H1 (cell line): ENCODE data around the gene SOX8. TPM values are rescaled to one million over a fixed set of nuclear protein-coding genes. Genes with fewer than 3 reads are reported as not detected.

Source experiments
- CTCF ChIA-PET: fragments of 300-600 bp; sonication (Branson Sonifier 250); formaldehyde crosslinking; loops from one replicate; lab custom pipeline; 2021; ENCODE audit not compliant: partially characterized antibody; lab: Charles Lee
- POLR2A ChIA-PET: fragments of 300-600 bp; sonication (Branson Sonifier 250); formaldehyde crosslinking; loops from one replicate; lab custom pipeline; 2021; ENCODE audit warnings: inconsistent platforms; ENCODE audit not compliant: partially characterized antibody; lab: Charles Lee
- DNase-seq, 2 experiments: peaks; one replicate each; pipeline versions ENCODE4 v3.0.0 to v3.0.0-alpha.2; 2010 to 2022; ENCODE audit warnings: low spot score in 2 of 2, low read depth in 1 of 2, mixed read lengths in 1 of 2
- FAIRE-seq: peaks from 2 replicates; lab custom pipeline; 2011; peaks lifted over from hg19 to GRCh38; lab: Jason Lieb, UNC
- H2AFZ ChIP-seq: 2 replicates; pipeline ENCODE4 v1.8.1; 2012; ENCODE audit warnings: low read length, inconsistent platforms
- H2AK5ac ChIP-seq: 2 replicates; pipeline ENCODE4 v1.6.1; 2013; ENCODE audit warnings: low read depth, low read length
- H2BK120ac ChIP-seq: replicated peaks from 2 replicates; pipeline ENCODE3; 2013; ENCODE audit warnings: low read depth, low read length, inconsistent platforms
- H2BK12ac ChIP-seq: 2 replicates; pipeline ENCODE4 v1.6.1; 2013; ENCODE audit warnings: low read depth, low read length
- H2BK15ac ChIP-seq: 2 replicates; pipeline ENCODE4 v1.6.1; 2013; ENCODE audit warnings: low read length
- H2BK20ac ChIP-seq: 2 replicates; pipeline ENCODE4 v1.6.1; 2013; ENCODE audit warnings: low read length
- H2BK5ac ChIP-seq: 2 replicates; pipeline ENCODE4 v1.6.1; 2013; ENCODE audit warnings: low read depth, low read length
- H3K14ac ChIP-seq: 2 replicates; pipeline ENCODE4 v1.6.1; 2013; ENCODE audit warnings: inconsistent platforms; ENCODE audit not compliant: insufficient read length
- H3K18ac ChIP-seq: 2 replicates; pipeline ENCODE4 v1.6.1; 2013; ENCODE audit warnings: low read length; ENCODE audit errors: extremely low read depth
- H3K23ac ChIP-seq: 2 replicates; pipeline ENCODE4 v1.6.1; 2013; ENCODE audit warnings: inconsistent platforms; ENCODE audit not compliant: insufficient read length
- H3K23me2 ChIP-seq: 2 replicates; pipeline ENCODE4 v1.6.1; 2013; ENCODE audit warnings: low read depth, low read length
- H3K27ac ChIP-seq: 2 replicates; pipeline ENCODE4 v1.6.1; 2011; ENCODE audit warnings: low read depth, low read length, inconsistent platforms
- H3K27me3 ChIP-seq, 4 experiments: replicated peaks in 1 of 4; 1 replicate in 1 of 4; 2 replicates in 3 of 4; pipeline versions ENCODE4 v1.6.1 to v1.8.1; 2011 to 2013; ENCODE audit warnings: low read length in 3 of 4, mild to moderate bottlenecking in 3 of 4, inconsistent platforms in 2 of 4, mixed read lengths in 2 of 4, moderate library complexity in 1 of 4; ENCODE audit not compliant: control insufficient read depth in 3 of 4, insufficient read depth in 3 of 4; ENCODE audit errors: extremely low read depth in 1 of 4
- H3K36me3 ChIP-seq, 4 experiments: 2 replicates each; pipeline versions ENCODE4 v1.6.1 to v1.8.1; 2011 to 2013; ENCODE audit warnings: mild to moderate bottlenecking in 4 of 4, low read length in 3 of 4, moderate library complexity in 2 of 4, control low read depth in 1 of 4, inconsistent platforms in 1 of 4; ENCODE audit not compliant: insufficient read depth in 4 of 4, control insufficient read depth in 2 of 4
- H3K4ac ChIP-seq: replicated peaks from 2 replicates; pipeline ENCODE3; 2013; ENCODE audit warnings: low read length, low read depth, mixed read lengths, inconsistent platforms; ENCODE audit not compliant: insufficient read length
- H3K4me1 ChIP-seq, 4 experiments: replicated peaks in 1 of 4; 1 replicate in 1 of 4; 2 replicates in 3 of 4; pipeline versions ENCODE4 v1.6.1 to v1.8.1; 2011 to 2013; ENCODE audit warnings: low read length in 3 of 4, inconsistent platforms in 2 of 4, mixed read lengths in 1 of 4; ENCODE audit not compliant: insufficient read depth in 4 of 4, control insufficient read depth in 3 of 4
- H3K4me2 ChIP-seq, 2 experiments: 2 replicates each; pipeline versions ENCODE4 v1.6.1 to v1.8.1; 2011 to 2013; ENCODE audit warnings: low read depth in 2 of 2, low read length in 2 of 2, control low read depth in 1 of 2, inconsistent platforms in 1 of 2, mild to moderate bottlenecking in 1 of 2; ENCODE audit not compliant: insufficient read depth in 1 of 2
- H3K4me3 ChIP-seq, 4 experiments: fragments of 200-600, 300-600 bp in 1 of 4; sonication (generic), shearing (Covaris generic), sonication (Bioruptor Twin) in 1 of 4; 2 replicates each; pipeline versions ENCODE4 v1.5.1 to v1.8.1; 2011 to 2016; ENCODE audit warnings: low read length in 4 of 4, low read depth in 3 of 4, control low read depth in 2 of 4, inconsistent platforms in 2 of 4, mild to moderate bottlenecking in 2 of 4, mixed read lengths in 1 of 4, moderate library complexity in 1 of 4; ENCODE audit not compliant: insufficient read depth in 2 of 4; ENCODE audit errors: extremely low read depth in 1 of 4
- H3K56ac ChIP-seq: replicated peaks from 2 replicates; pipeline ENCODE3; 2013; ENCODE audit warnings: low read depth, mild to moderate bottlenecking, mixed read lengths, low read length, inconsistent platforms; ENCODE audit not compliant: insufficient read length
- H3K79me1 ChIP-seq: 2 replicates; pipeline ENCODE4 v1.6.1; 2013; ENCODE audit warnings: low read depth, low read length, control low read depth
- H3K79me2 ChIP-seq, 2 experiments: 2 replicates each; pipeline versions ENCODE4 v1.6.1 to v1.8.1; 2012 to 2013; ENCODE audit warnings: low read length in 2 of 2, mild to moderate bottlenecking in 2 of 2, inconsistent platforms in 1 of 2; ENCODE audit not compliant: insufficient read depth in 2 of 2, control insufficient read depth in 1 of 2
- H3K9ac ChIP-seq, 4 experiments: replicated peaks in 1 of 4; 1 replicate in 1 of 4; 2 replicates in 3 of 4; pipeline versions ENCODE4 v1.6.1 to v1.8.1; 2011 to 2013; ENCODE audit warnings: low read depth in 3 of 4, low read length in 3 of 4, control low read depth in 2 of 4, mild to moderate bottlenecking in 2 of 4, moderate library complexity in 2 of 4, inconsistent platforms in 1 of 4; ENCODE audit errors: extremely low read depth in 1 of 4
- H3K9me3 ChIP-seq, 2 experiments: 2 replicates each; pipeline versions ENCODE4 v1.6.1 to v1.8.1; 2012 to 2013; ENCODE audit warnings: mild to moderate bottlenecking in 2 of 2, moderate library complexity in 2 of 2, control low read depth in 1 of 2, inconsistent platforms in 1 of 2, low read depth in 1 of 2, low read length in 1 of 2, mixed read lengths in 1 of 2; ENCODE audit not compliant: insufficient read depth in 2 of 2
- H4K20me1 ChIP-seq, 2 experiments: replicated peaks in 1 of 2; 2 replicates each; pipeline versions ENCODE3 to v1.8.1; 2011 to 2013; ENCODE audit warnings: inconsistent platforms in 2 of 2, low read length in 2 of 2, mild to moderate bottlenecking in 1 of 2; ENCODE audit not compliant: insufficient read depth in 2 of 2, control insufficient read depth in 1 of 2
- H4K5ac ChIP-seq: 2 replicates; pipeline ENCODE4 v1.6.1; 2013; ENCODE audit warnings: low read length, low read depth, mixed read lengths, inconsistent platforms; ENCODE audit not compliant: insufficient read length
- H4K8ac ChIP-seq: 2 replicates; pipeline ENCODE4 v1.8.0; 2013; ENCODE audit warnings: mild to moderate bottlenecking, moderate library complexity, low read length, inconsistent platforms; ENCODE audit not compliant: insufficient read depth; ENCODE audit errors: extremely low read depth
- H4K91ac ChIP-seq: replicated peaks from 2 replicates; pipeline ENCODE3; 2013; ENCODE audit warnings: low read length, mixed read lengths, inconsistent platforms; ENCODE audit not compliant: insufficient read length
- CREB1 ChIP-seq: IDR thresholded peaks from 2 replicates; pipeline ENCODE4 v1.6.1; 2012; ENCODE audit warnings: inconsistent platforms
- EP300 ChIP-seq, 2 experiments: IDR thresholded peaks; 1 replicate in 1 of 2; 2 replicates in 1 of 2; pipeline ENCODE4 v1.6.1; 2011 to 2012; ENCODE audit warnings: low read depth in 2 of 2, low read length in 2 of 2, mild to moderate bottlenecking in 2 of 2, borderline replicate concordance in 1 of 2, inconsistent platforms in 1 of 2, moderate library complexity in 1 of 2
- JUND ChIP-seq: IDR thresholded peaks from 2 replicates; pipeline ENCODE4 v1.6.1; 2011; ENCODE audit warnings: mild to moderate bottlenecking, improper control_type of control experiment, low read length
- KDM1A ChIP-seq: fragments of 200-600, 300-600 bp; sonication (generic); IDR thresholded peaks from 2 replicates; pipeline ENCODE4 v1.7.1; 2016; ENCODE audit warnings: mild to moderate bottlenecking, low read length, borderline replicate concordance
- MAFK ChIP-seq: IDR thresholded peaks from 2 replicates; pipeline ENCODE4 v1.6.1; 2012; ENCODE audit warnings: low read depth, mild to moderate bottlenecking, improper control_type of control experiment, low read length
- SIX5 ChIP-seq: IDR thresholded peaks from 2 replicates; pipeline ENCODE4 v1.6.1; 2011; ENCODE audit warnings: mild to moderate bottlenecking, low read depth, low read length
- SP1 ChIP-seq: IDR thresholded peaks from 2 replicates; pipeline ENCODE4 v1.6.1; 2011; ENCODE audit warnings: low read depth, low read length
- WGBS, 2 experiments: shearing (Covaris generic) in 1 of 2; methylation state at CpG; one replicate each; pipeline versions ENCODE4 v1.1.6 to v1.1.7; 2013 to 2015; ENCODE audit warnings: low lambda C conversion rate in 2 of 2, mixed read lengths in 2 of 2, inconsistent platforms in 1 of 2, low coverage in 1 of 2, missing lambda C conversion rate in 1 of 2; ENCODE audit not compliant: insufficient replicate concordance in 2 of 2, insufficient coverage in 1 of 2, insufficient read length in 1 of 2; ENCODE audit errors: extremely low coverage in 1 of 2, missing lambda C conversion rate in 1 of 2; 5-methylcytosine and 5-hydroxymethylcytosine counted together
- polyA plus RNA-seq, 7 experiments: library from polyadenylated mRNA; depleted of rRNA in 3 of 7; stranded (reverse) in 5 of 7; unstranded in 2 of 7; fragments of >200 nt in 5 of 7; fragments of 200-250 nt in 2 of 7; gene quantifications; 1 replicate in 5 of 7; 2 replicates in 1 of 7; 4 replicates in 1 of 7; pipeline versions ENCODE4 v1.2.1 to v1.2.3, GENCODE V29; 2011 to 2013; ENCODE audit warnings: missing spikeins in 2 of 7, mixed read lengths in 2 of 7
- total RNA-seq: library from RNA; stranded (reverse); fragmentation: NEBNext Ultra II Directional; extraction: Animal tissue kit (Norgen Biotek cat#: 25700); gene quantifications from 2 replicates; pipeline ENCODE4 v1.2.1, GENCODE V29; 2021
- TF ChIP-seq, protein P1 (sequence below): IDR thresholded peaks from 2 replicates; pipeline ENCODE4 v1.6.1; 2012; ENCODE audit warnings: low read length, inconsistent platforms

Gene SOX8
- total and polyA plus RNA-seq, 2 of the 8 experiments (the other 6 are each of a cell fraction or from before 2014, with no cell fraction given) = 2.2 to 5.7 TPM

DNA sequence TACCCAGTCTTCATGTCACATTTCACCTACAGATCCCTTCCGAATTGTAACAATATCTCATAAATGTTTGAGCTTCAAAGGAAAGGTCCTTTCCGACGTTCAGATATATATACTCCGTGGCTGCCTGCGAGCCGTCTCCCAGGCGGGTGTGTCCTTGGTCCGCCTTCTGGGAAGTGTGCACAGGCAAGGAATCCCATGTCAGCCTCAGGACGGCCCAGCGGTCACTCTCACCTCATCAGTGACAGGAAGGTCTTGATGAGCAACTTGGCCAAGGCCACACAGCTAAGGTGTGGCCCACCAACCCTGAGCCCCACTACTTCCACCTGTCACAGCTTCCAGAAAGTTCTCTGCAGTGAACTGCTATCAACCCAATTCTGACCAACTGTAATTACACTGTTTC is 15.1 kb upstream of the SOX8 start:
- Histone ChIP-seq H3K18ac (no peak overlapping the region), H2AFZ (no peak overlapping the region), H2BK5ac (no peak overlapping the region), H3K27me3 (peaks cover 0 to 15% (median 10%) of the 10 kb centered on the region in 4 experiments; a peak in 6 of 7 replicates), H3K79me1 (no peaks in the 10 kb centered on the region; the same call in 1 of the 2 replicates), H3K9me3 (peaks cover 0 to 4% of the 10 kb centered on the region in 2 experiments; a peak in 1 of 4 replicates), H2BK15ac (no peak overlapping the region), H2AK5ac (no peak overlapping the region), H3K4me1 (peaks cover 0 to 9% (median 5%) of the 10 kb centered on the region in 4 experiments; a peak in 6 of 7 replicates), H3K4me3 (no peak overlapping the region), H3K79me2 (no peaks in the 10 kb centered on the region), H4K8ac (peak overlapping the region; percentile 18; the same call in 1 of the 2 replicates), H3K36me3 (no peaks in the 10 kb centered on the region), H3K4ac (no peak overlapping the region), H3K4me2 (no peak overlapping the region), H4K20me1 (peaks cover 0 to 4% of the 10 kb centered on the region in 2 experiments), H2BK120ac (no peak overlapping the region), H2BK12ac (no peak overlapping the region), H4K91ac (no peak overlapping the region), H3K23ac (no peak overlapping the region), H3K14ac (no peak overlapping the region), H3K9ac (no peak overlapping the region), H2BK20ac (no peak overlapping the region), H4K5ac (no peak overlapping the region), H3K56ac (no peak overlapping the region), H3K23me2 (peaks cover 4% of the 10 kb centered on the region; the same call in 1 of the 2 replicates), H3K27ac (no peak overlapping the region)
- no peak for FAIRE-seq
- ChIA-PET CTCF (no interaction called here), POLR2A (no interaction called here)
- no peak for DNase-seq
- TF ChIP-seq CREB1 (no peak), EP300 (IDR thresholded peaks at IDR 0.05; ENCODE audit: borderline replicate concordance in 1 of 2, low read depth in 2 of 2, low read length in 2 of 2) (no peak), SP1 (no peak), SIX5 (no peak), KDM1A (no peak), MAFK (no peak), JUND (no peak)
- TF ChIP-seq, protein P1, sequence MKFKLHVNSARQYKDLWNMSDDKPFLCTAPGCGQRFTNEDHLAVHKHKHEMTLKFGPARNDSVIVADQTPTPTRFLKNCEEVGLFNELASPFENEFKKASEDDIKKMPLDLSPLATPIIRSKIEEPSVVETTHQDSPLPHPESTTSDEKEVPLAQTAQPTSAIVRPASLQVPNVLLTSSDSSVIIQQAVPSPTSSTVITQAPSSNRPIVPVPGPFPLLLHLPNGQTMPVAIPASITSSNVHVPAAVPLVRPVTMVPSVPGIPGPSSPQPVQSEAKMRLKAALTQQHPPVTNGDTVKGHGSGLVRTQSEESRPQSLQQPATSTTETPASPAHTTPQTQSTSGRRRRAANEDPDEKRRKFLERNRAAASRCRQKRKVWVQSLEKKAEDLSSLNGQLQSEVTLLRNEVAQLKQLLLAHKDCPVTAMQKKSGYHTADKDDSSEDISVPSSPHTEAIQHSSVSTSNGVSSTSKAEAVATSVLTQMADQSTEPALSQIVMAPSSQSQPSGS = no peak
- 83% methylated on average over 10 of the region's 10 CpGs; no CpG with 5 or more reads in 1 of the 2 experiments for WGBS, 2 experiments
